ENCODE measurements around the gene EDEM2. TPM values are rescaled to one million over a fixed set of nuclear protein-coding genes. Genes with fewer than 3 reads are reported as not detected.
"Not testable (repeated sequence)": the region's sequence is repeated elsewhere in the genome, so short reads cannot be mapped to it uniquely, and the experiment has no call there.

Gene EDEM2, protein sequence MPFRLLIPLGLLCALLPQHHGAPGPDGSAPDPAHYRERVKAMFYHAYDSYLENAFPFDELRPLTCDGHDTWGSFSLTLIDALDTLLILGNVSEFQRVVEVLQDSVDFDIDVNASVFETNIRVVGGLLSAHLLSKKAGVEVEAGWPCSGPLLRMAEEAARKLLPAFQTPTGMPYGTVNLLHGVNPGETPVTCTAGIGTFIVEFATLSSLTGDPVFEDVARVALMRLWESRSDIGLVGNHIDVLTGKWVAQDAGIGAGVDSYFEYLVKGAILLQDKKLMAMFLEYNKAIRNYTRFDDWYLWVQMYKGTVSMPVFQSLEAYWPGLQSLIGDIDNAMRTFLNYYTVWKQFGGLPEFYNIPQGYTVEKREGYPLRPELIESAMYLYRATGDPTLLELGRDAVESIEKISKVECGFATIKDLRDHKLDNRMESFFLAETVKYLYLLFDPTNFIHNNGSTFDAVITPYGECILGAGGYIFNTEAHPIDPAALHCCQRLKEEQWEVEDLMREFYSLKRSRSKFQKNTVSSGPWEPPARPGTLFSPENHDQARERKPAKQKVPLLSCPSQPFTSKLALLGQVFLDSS
- polyA plus RNA-seq (2011; rRNA removed) (28.3 and 30.3 TPM in 2 replicates), polyA minus RNA-seq (2011; rRNA and poly(A)+ RNA removed) (16.0 and 19.9 TPM in 2 replicates)

GRCh38 chr20:35146920-35147574 is at the start of gene EDEM2:
Gene EDEM2 (minus strand): TSS chr20:35147336. CDS start chr20:35147258, 78 bp downstream.
- peak; percentile 93 for DNase-seq (ENCODE audit: low read depth, low spot score)
- H3K27ac ChIP-seq (ENCODE audit: low read depth, low read length) = peak within 1 kb of the TSS; percentile 68
- no peak for TF ChIP-seq CTCF (IDR thresholded peaks at IDR 0.05; ENCODE audit: low read depth, low read length)
- ChIA-PET POLR2A (interaction anchor here (0.5 to 1.4 kb wide), 13 partner anchors 14 to 307 kb away, joined by 3 to 6 read pairs (median 4); partner anchors contain the start of genes EIF6 and TRPC4AP), CTCF (interaction anchor here (0.6 to 2.7 kb wide), 14 partner anchors 18 to 300 kb away, joined by 3 to 21 read pairs (median 4); partner anchors contain the start of gene GDF5)
- no peaks in the 10 kb centered on the region for H3K27me3 ChIP-seq (ENCODE audit: control insufficient read depth, insufficient read depth, low read length)
- peak within 1 kb of the TSS; percentile 98 for H3K4me3 ChIP-seq (ENCODE audit: low read depth, low read length)
- H3K9me3 ChIP-seq (ENCODE audit: control insufficient read depth, insufficient read depth, low read length) = no peaks in the 10 kb centered on the region

DNA sequence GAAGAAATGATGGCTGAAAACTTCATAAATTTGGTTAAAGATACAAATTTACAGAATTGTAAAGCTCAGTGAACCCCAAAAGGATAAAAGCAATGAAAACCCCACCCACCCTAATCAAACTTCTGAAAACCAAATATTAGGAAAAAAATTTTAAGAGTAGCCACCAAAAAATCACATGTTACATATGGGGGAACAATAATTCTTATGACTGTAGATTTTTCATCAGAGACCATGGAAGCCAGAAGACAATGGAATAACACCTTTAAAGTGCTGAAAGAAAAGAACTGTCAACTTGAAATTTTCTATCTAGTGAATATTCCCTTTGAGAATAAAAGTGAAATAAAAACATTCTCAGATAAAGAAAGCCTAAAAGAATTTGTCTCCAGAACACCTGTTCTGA is 49.2 kb upstream of the EDEM2 start:
- no peak for DNase-seq (ENCODE audit: low read depth, low spot score)
- no peaks in the 10 kb centered on the region for H3K27me3 ChIP-seq (ENCODE audit: control insufficient read depth, insufficient read depth, low read length)
- H3K9me3 ChIP-seq (ENCODE audit: control insufficient read depth, insufficient read depth, low read length) = peaks cover 20% of the 10 kb centered on the region
- H3K4me3 ChIP-seq (ENCODE audit: low read depth, low read length) = no peak overlapping the region
- no peak overlapping the region for H3K27ac ChIP-seq (ENCODE audit: low read depth, low read length)
- ChIA-PET CTCF (interaction anchor here (1.0 kb wide), 1 partner anchor 12 kb away, joined by 3 read pairs; no protein-coding TSS in a partner anchor), POLR2A (no interaction called here)
- no peak for TF ChIP-seq CTCF (IDR thresholded peaks at IDR 0.05; ENCODE audit: low read depth, low read length)

GRCh38 chr20:35193031-35193791 is 46.1 kb upstream of the EDEM2 start:
- DNase-seq (ENCODE audit: low read depth, low spot score); H3K9me3 ChIP-seq (ENCODE audit: control insufficient read depth, insufficient read depth, low read length); H3K27ac ChIP-seq (ENCODE audit: low read depth, low read length); H3K4me3 ChIP-seq (ENCODE audit: low read depth, low read length); H3K27me3 ChIP-seq (ENCODE audit: control insufficient read depth, insufficient read depth, low read length): not testable (repeated sequence)
- CTCF ChIA-PET = interaction anchor here (0.7 to 2.7 kb wide), 6 partner anchors 14 to 246 kb away, joined by 3 to 14 read pairs (median 7); partner anchors contain the start of gene GDF5
- POLR2A ChIA-PET = interaction anchor here (0.6 to 1.0 kb wide), 3 partner anchors 47 to 975 kb away, joined by 3 read pairs; partner anchors contain the start of gene EDEM2

DNA sequence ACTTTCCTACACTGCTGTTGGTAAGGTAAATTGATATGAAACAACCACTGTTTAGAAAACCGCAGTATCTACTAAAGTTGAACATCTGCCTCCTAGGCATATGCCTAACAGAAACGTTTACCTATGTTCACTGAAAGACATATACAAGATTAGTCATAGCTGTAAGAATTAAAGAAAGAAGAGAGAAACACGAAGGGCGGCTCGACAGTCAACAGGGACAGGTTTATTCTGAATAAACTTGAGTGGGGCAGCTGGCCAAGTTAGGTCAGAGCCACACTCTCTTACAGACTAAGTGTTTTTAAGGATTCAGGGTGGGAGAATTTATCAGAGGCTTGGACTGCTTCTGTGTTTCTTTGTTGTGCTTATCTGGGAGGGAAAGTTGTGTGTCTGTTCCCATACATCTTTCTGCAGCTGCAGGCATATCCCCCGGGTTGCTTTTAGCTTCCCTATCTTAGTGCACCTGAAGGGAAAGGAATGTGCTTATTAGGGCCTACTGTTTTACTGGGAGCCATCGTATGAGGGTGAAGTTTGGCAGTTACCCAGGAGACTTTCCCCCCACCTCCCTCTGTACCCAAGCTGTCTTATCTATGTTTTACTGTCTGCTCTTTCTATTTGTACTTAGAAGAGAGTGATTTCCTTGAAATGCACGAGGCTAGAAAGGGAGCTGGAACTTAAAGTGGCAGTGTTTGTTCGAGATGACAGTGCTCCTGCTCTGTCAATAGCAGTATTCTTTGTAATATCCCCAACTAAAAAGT is 45.2 kb upstream of the EDEM2 start:
- no peak for TF ChIP-seq CTCF (IDR thresholded peaks at IDR 0.05; ENCODE audit: low read depth, low read length)
- peaks cover 8% of the 10 kb centered on the region for H3K9me3 ChIP-seq (ENCODE audit: control insufficient read depth, insufficient read depth, low read length)
- H3K4me3 ChIP-seq (ENCODE audit: low read depth, low read length) = no peak overlapping the region
- no peak overlapping the region for H3K27ac ChIP-seq (ENCODE audit: low read depth, low read length)
- ChIA-PET POLR2A (interaction anchor here (0.6 kb wide), 2 partner anchors 93 to 976 kb away, joined by 3 read pairs; no protein-coding TSS in a partner anchor), CTCF (interaction anchor here (0.7 to 2.7 kb wide), 4 partner anchors 17 to 96 kb away, joined by 3 to 14 read pairs (median 9); no protein-coding TSS in a partner anchor)
- H3K27me3 ChIP-seq (ENCODE audit: control insufficient read depth, insufficient read depth, low read length) = no peaks in the 10 kb centered on the region
- no peak for DNase-seq (ENCODE audit: low read depth, low spot score)

Measured in AG04450 (cell line).